ENCODE measurements around the gene KRT35.

Gene KRT35

GRCh38 chr17:41428591-41429291 lies 52.2 kb downstream of the KRT35 start:
- no peak for DNase-seq (ENCODE audit: low read depth)
- no peak for TF ChIP-seq POLR2A (IDR thresholded peaks at IDR 0.05; ENCODE audit: extremely low read depth, insufficient read length)
- TF ChIP-seq MYC (IDR thresholded peaks at IDR 0.05; ENCODE audit: low read depth, low read length) = no peak
- TF ChIP-seq, protein P1, sequence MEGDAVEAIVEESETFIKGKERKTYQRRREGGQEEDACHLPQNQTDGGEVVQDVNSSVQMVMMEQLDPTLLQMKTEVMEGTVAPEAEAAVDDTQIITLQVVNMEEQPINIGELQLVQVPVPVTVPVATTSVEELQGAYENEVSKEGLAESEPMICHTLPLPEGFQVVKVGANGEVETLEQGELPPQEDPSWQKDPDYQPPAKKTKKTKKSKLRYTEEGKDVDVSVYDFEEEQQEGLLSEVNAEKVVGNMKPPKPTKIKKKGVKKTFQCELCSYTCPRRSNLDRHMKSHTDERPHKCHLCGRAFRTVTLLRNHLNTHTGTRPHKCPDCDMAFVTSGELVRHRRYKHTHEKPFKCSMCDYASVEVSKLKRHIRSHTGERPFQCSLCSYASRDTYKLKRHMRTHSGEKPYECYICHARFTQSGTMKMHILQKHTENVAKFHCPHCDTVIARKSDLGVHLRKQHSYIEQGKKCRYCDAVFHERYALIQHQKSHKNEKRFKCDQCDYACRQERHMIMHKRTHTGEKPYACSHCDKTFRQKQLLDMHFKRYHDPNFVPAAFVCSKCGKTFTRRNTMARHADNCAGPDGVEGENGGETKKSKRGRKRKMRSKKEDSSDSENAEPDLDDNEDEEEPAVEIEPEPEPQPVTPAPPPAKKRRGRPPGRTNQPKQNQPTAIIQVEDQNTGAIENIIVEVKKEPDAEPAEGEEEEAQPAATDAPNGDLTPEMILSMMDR (IDR thresholded peaks at IDR 0.05; ENCODE audit: low read depth, low read length) = no peak
- TF ChIP-seq, protein P2, sequence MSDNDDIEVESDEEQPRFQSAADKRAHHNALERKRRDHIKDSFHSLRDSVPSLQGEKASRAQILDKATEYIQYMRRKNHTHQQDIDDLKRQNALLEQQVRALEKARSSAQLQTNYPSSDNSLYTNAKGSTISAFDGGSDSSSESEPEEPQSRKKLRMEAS (IDR thresholded peaks at IDR 0.05; ENCODE audit: low read depth, low read length) = no peak
- no peak overlapping the region for H3K4me3 ChIP-seq (ENCODE audit: low read depth, low read length)

All from NB4 (cell line).